K562 (cell line): ENCODE measurements around the gene NDUFA5. TPM values are rescaled to one million over a fixed set of nuclear protein-coding genes. Genes with fewer than 3 reads are reported as not detected.
A peak's percentile ranks its signal among the peaks of the same experiment; 100 is the strongest.

Source experiments
- ARNT ChIP-seq, 2 experiments: fragments of 450-650 bp; IDR thresholded peaks; 2 replicates each; pipeline ENCODE4 v1.6.1; 2016; ENCODE audit warnings: mild to moderate bottlenecking in 1 of 2
- CREB5 ChIP-seq: fragments of 250-450 bp; sonication (Bioruptor Pico); IDR thresholded peaks from 2 replicates; pipeline ENCODE4 v1.5.0; 2020; ENCODE audit warnings: mild to moderate bottlenecking
- GABPB2 ChIP-seq: fragments of 250-450 bp; sonication (Bioruptor Pico); conservative IDR thresholded peaks from 2 replicates; pipeline ENCODE4 v1.5.1; 2021; ENCODE audit warnings: mild to moderate bottlenecking
- KDM5B ChIP-seq: fragments of 200-600 bp; sonication (generic); IDR thresholded peaks from 2 replicates; pipeline ENCODE4 v1.6.1; 2012; ENCODE audit warnings: low read depth, mild to moderate bottlenecking, moderate library complexity, low read length, control low read depth, inconsistent platforms; ENCODE audit not compliant: insufficient replicate concordance
- PCBP2 ChIP-seq: fragments of 200-400 bp; formaldehyde crosslinking; IDR thresholded peaks from 2 replicates; pipeline ENCODE4 v1.6.1; 2018; ENCODE audit warnings: low read length, low read depth, mild to moderate bottlenecking, moderate library complexity; ENCODE audit not compliant: poor library complexity, severe bottlenecking
- SIN3A ChIP-seq, 2 experiments: fragments of 150-350 bp in 1 of 2; IDR thresholded peaks; 2 replicates each; pipeline ENCODE4 v1.6.1; 2011 to 2016; ENCODE audit warnings: borderline replicate concordance in 2 of 2, low read depth in 2 of 2, low read length in 2 of 2, mild to moderate bottlenecking in 2 of 2, moderate library complexity in 2 of 2; ENCODE audit not compliant: control insufficient read depth in 1 of 2
- U2AF2 ChIP-seq: fragments of 200-400 bp; formaldehyde crosslinking; optimal IDR thresholded peaks from 2 replicates; pipeline ENCODE3; 2017; ENCODE audit warnings: low read depth, mild to moderate bottlenecking, low read length
- ZNF165 ChIP-seq: fragments of 250-450 bp; sonication (Bioruptor Pico); IDR thresholded peaks from 2 replicates; pipeline ENCODE4 v1.4.0; 2020; ENCODE audit warnings: borderline replicate concordance
- ZNF384 ChIP-seq: IDR thresholded peaks from 2 replicates; pipeline ENCODE4 v1.6.1; 2012; ENCODE audit warnings: low read depth, low read length, improper control_type of control experiment
- ZNF592 ChIP-seq: fragments of 450-650 bp; IDR thresholded peaks from 2 replicates; pipeline ENCODE4 v1.6.1; 2017; ENCODE audit warnings: antibody characterized with exemption, mild to moderate bottlenecking
- ZNF639 ChIP-seq, 2 experiments: fragments of 200-800 bp in 1 of 2; sonication (Bioruptor generic) in 1 of 2; sonication (generic) in 1 of 2; formaldehyde crosslinking in 1 of 2; IDR thresholded peaks in 1 of 2; conservative IDR thresholded peaks in 1 of 2; 2 replicates each; pipeline versions ENCODE4 v1.5.0 to v1.6.1; 2016 to 2020; ENCODE audit warnings: missing compliant biosample characterization in 1 of 2, missing genetic modification characterization in 1 of 2, missing genetic modification reagents in 1 of 2
- ZNF696 ChIP-seq: fragments of 250-450 bp; sonication (Bioruptor Pico); conservative IDR thresholded peaks from 2 replicates; pipeline ENCODE4 v1.4.0; 2020; ENCODE audit warnings: mild to moderate bottlenecking, moderate library complexity
- polyA plus RNA-seq, 8 experiments: library from polyadenylated mRNA; depleted of rRNA in 4 of 8; stranded (reverse) in 5 of 8; unstranded in 3 of 8; fragments of >200 nt; fragmentation: Nextera tagmentation in 2 of 8; fragmentation: Illumina TruSeq in 1 of 8; extraction: Ambion mirVana in 2 of 8; extraction: Trizol in 1 of 8; gene quantifications; 2 replicates each; pipeline versions ENCODE4 v1.2.1 to v1.2.3, GENCODE V29; 2011 to 2014; ENCODE audit warnings: inconsistent platforms in 1 of 8, missing spikeins in 1 of 8
- total RNA-seq, 7 experiments: library from RNA; depleted of rRNA in 6 of 7; stranded (reverse); fragments of >200 nt in 6 of 7; fragmentation: Illumina TruSeq in 2 of 7; extraction: Trizol in 2 of 7; gene quantifications; 2 replicates each; pipeline versions ENCODE4 v1.2.1 to v1.2.3, GENCODE V29; 2011 to 2021; ENCODE audit warnings: low replicate concordance in 1 of 7
- TF ChIP-seq, protein P1 (sequence below), 2 experiments: fragments of 250-450 bp in 1 of 2; fragments of 450-650 bp in 1 of 2; sonication (Bioruptor Pico) in 1 of 2; IDR thresholded peaks; 2 replicates each; pipeline versions ENCODE4 v1.6.1 to v1.8.0; 2016 to 2021; ENCODE audit warnings: mild to moderate bottlenecking in 2 of 2, moderate library complexity in 2 of 2, missing compliant biosample characterization in 1 of 2, missing genetic modification characterization in 1 of 2
- TF ChIP-seq, protein P2 (sequence below): fragments of 450-650 bp; IDR thresholded peaks from 2 replicates; pipeline ENCODE4 v1.6.1; 2016; ENCODE audit warnings: missing biosample characterization, missing genetic modification characterization

NDUFA5 gene
- total and polyA plus RNA-seq, 9 of the 15 experiments (the other 6 are each of a cell fraction or from before 2014, with no cell fraction given): 155 to 677 (median 269) TPM

DNA sequence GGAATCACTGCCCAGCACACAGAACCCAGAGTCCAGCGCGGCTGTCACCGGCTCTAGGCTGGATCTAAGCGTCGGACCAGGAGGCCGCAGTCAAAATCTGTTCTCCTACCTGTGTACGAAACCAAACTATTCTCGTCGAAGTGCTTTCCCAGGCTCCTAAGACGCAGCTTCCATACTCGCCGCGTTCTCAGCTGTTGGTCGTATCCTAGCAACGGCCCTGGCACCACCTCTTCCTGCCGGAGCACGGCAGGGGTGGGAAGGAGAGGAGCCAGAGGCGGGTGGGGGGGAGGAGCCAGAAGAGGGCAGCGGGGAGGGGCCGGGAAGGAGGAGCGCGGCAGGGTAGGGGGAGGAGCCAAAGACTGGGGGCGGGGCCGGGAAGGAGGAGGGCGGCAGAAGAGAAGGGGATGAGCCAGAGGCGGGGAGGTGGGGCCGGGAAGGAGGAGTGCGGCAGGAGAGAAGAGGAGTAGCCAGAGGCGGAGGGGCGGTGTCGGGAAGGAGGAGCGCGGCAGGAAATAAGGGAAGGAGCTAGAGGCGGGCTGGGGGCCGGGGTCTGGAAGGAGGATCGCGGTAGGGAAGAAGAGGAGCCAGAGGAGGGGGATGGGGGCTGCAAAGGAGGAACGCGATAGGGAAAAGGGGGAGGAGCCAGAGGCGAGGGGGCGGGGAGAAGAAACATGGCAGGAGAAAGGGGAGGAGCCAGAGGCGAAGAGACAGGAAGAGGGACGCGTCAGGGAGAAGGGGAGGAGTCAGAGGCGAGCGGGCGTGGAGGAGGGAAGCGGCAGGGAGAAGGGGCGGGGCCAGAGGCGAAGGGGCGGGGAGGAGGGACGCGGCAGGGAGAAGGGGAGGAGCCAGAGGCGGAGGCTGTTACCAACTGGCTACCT lies 23.0 kb downstream of the NDUFA5 start, which contains the start of gene IQUB (continued):
- TF ChIP-seq ZNF639 (CRISPR knock-in tag; conservative IDR thresholded peaks at IDR 0.05 in 1 of 2, IDR thresholded peaks at IDR 0.05 in 1 of 2) (no peak), GABPB2 (CRISPR knock-in tag) (no peak), ZNF696 (CRISPR knock-in tag) (no peak), SIN3A (IDR thresholded peaks at IDR 0.05; ENCODE audit: borderline replicate concordance in 2 of 2, control insufficient read depth in 1 of 2, low read depth in 2 of 2, low read length in 2 of 2) (peak; percentile 98 to 99), CREB5 (CRISPR knock-in tag) (no peak), ZNF384 (no peak), ARNT (IDR thresholded peaks at IDR 0.05) (peak in 1 of 2 experiments; percentile 54; a peak in 3 of 4 replicates), U2AF2 (no peak), ZNF165 (CRISPR knock-in tag) (no peak), KDM5B (peak; percentile 58), PCBP2 (no peak), ZNF592 (no peak)
- TF ChIP-seq, protein P1, sequence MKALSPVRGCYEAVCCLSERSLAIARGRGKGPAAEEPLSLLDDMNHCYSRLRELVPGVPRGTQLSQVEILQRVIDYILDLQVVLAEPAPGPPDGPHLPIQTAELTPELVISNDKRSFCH (CRISPR knock-in tag; IDR thresholded peaks at IDR 0.05): no peak
- TF ChIP-seq, protein P1 (tag; IDR thresholded peaks at IDR 0.05): no peak
- TF ChIP-seq, protein P2, sequence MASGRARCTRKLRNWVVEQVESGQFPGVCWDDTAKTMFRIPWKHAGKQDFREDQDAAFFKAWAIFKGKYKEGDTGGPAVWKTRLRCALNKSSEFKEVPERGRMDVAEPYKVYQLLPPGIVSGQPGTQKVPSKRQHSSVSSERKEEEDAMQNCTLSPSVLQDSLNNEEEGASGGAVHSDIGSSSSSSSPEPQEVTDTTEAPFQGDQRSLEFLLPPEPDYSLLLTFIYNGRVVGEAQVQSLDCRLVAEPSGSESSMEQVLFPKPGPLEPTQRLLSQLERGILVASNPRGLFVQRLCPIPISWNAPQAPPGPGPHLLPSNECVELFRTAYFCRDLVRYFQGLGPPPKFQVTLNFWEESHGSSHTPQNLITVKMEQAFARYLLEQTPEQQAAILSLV (tag): no peak
